Vagina (tissue), 2 donors: ENCODE results near the gene PRR5. TPM values are rescaled to one million over a fixed set of nuclear protein-coding genes. Genes with fewer than 3 reads are reported as not detected.

Experiments
- DNase-seq, 2 donors: peaks; one replicate each; pipeline ENCODE4 v3.0.0-alpha.2; 2017; ENCODE audit errors: extremely low spot score in 2 of 2
- H3K27ac ChIP-seq: fragments of 200-600 bp; sonication (generic); one replicate; pipeline ENCODE4 v1.5.1; 2019
- H3K27me3 ChIP-seq: fragments of 200-600 bp; sonication (generic); one replicate; pipeline ENCODE4 v1.5.1; 2019
- H3K36me3 ChIP-seq, 2 donors: fragments of 200-600 bp; sonication (generic); one replicate each; pipeline ENCODE4 v1.5.1; 2017 to 2019
- H3K4me1 ChIP-seq: fragments of 200-600 bp; sonication (generic); one replicate; pipeline ENCODE4 v1.5.1; 2019
- H3K4me3 ChIP-seq, 2 donors: fragments of 200-600 bp; sonication (generic); 1 replicate in 1 of 2; 2 replicates in 1 of 2; pipeline ENCODE4 v1.5.1; 2016 to 2019
- H3K9me3 ChIP-seq: fragments of 200-600 bp; sonication (generic); one replicate; pipeline ENCODE4 v1.5.1; 2019
- CTCF ChIP-seq, 3 experiments: fragments of 450-650 bp in 2 of 3; fragments of 200-600 bp in 1 of 3; sonication (generic) in 1 of 3; IDR thresholded peaks; one replicate each; pipeline ENCODE4 v1.5.1; 2017 to 2019; ENCODE audit warnings: antibody characterized with exemption in 3 of 3, mild to moderate bottlenecking in 2 of 3, moderate library complexity in 2 of 3
- POLR2A ChIP-seq, 2 donors: fragments of 450-650 bp; IDR thresholded peaks; one replicate each; pipeline ENCODE4 v1.6.1; 2017; ENCODE audit warnings: antibody characterized with exemption in 2 of 2, mild to moderate bottlenecking in 2 of 2, moderate library complexity in 2 of 2
- POLR2AphosphoS5 ChIP-seq, 2 donors: sonication (generic); formaldehyde crosslinking; IDR thresholded peaks; one replicate each; pipeline ENCODE4 v1.9.0; 2017; ENCODE audit warnings: antibody characterized with exemption in 2 of 2, mild to moderate bottlenecking in 2 of 2, low read depth in 1 of 2; ENCODE audit not compliant: insufficient read depth in 1 of 2
- intact Hi-C: fragments of 100-400 bp; cut with DNase I; formaldehyde crosslinking; loops from one replicate; pipeline ENCODE4 v1.15.1; 2023
- total RNA-seq: library from RNA; depleted of rRNA; stranded (reverse); fragments of >200 nt; gene quantifications from one replicate; pipeline ENCODE4 v1.2.3, GENCODE V29; 2016

Gene PRR5
- total RNA-seq, 1 donor from 2014 or later, result 36.8 TPM

DNA sequence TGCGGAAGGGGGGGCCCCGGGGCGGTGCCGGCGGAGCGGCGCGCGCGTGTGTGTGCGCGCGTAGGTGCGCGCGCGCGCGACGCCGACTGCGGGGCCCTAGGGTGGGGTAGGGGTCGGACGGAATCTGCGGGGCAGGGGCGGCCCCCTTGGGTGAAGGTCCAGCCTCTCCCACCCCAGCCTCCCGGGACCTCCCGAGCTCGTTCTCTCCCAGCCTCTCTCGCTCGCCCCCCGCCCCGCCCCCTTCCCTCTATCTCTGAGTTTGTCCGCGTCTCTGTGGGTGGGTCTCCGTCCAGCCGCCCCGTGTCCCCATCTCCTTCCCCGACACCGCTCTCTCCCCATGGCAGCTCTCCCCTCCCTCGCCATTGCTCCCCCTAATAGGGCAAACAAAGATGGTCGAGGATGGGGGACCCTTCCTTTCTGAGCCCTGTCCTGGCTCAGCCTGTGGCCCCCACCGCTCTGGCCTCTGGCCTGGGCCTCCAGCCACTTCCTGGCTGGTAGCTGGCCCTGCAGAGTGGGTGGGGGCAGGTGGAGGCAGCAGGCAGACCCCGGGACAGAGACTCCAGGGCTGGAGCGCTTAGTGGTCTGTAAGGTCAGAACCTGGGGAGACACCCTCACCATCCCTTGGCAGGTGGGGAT, 33.0 kb upstream of the PRR5 start:
- intact Hi-C loops, result no loop called here
- H3K9me3 ChIP-seq, result no peaks in the 10 kb centered on the region
- DNase-seq, result no peak
- H3K4me3 ChIP-seq, result peak overlapping the region; percentile 60 to 76
- H3K36me3 ChIP-seq, result no peaks in the 10 kb centered on the region
- peaks cover 38% of the 10 kb centered on the region for H3K4me1 ChIP-seq
- peak overlapping the region; percentile 86 for H3K27ac ChIP-seq
- H3K27me3 ChIP-seq, result no peaks in the 10 kb centered on the region
- no peak for TF ChIP-seq POLR2A (IDR thresholded peaks at IDR 0.05)
- no peak for TF ChIP-seq POLR2AphosphoS5 (IDR thresholded peaks at IDR 0.05; ENCODE audit: insufficient read depth in 1 of 2, low read depth in 1 of 2)
- no peak for TF ChIP-seq CTCF (IDR thresholded peaks at IDR 0.05)

GRCh38 chr22:44669561-44669976, 32.4 kb upstream of the PRR5 start:
- intact Hi-C loops, result no loop called here
- Histone ChIP-seq H3K36me3 (no peaks in the 10 kb centered on the region), H3K4me3 (peak overlapping the region; percentile 60 to 76), H3K27ac (no peak overlapping the region), H3K9me3 (no peaks in the 10 kb centered on the region), H3K4me1 (peaks cover 32% of the 10 kb centered on the region), H3K27me3 (no peaks in the 10 kb centered on the region)
- DNase-seq, result no peak
- TF ChIP-seq CTCF (IDR thresholded peaks at IDR 0.05), result no peak
- no peak for TF ChIP-seq POLR2A (IDR thresholded peaks at IDR 0.05)
- no peak for TF ChIP-seq POLR2AphosphoS5 (IDR thresholded peaks at IDR 0.05; ENCODE audit: insufficient read depth in 1 of 2, low read depth in 1 of 2)

- Histone ChIP-seq H3K9me3 (no peaks in the 10 kb centered on the region), H3K4me1 (peaks cover 24% of the 10 kb centered on the region), H3K4me3 (no peak overlapping the region), H3K27ac (no peak overlapping the region), H3K27me3 (no peaks in the 10 kb centered on the region), H3K36me3 (no peaks in the 10 kb centered on the region)
- intact Hi-C loops, result no loop called here
- no peak for DNase-seq
- no peak for TF ChIP-seq POLR2A (IDR thresholded peaks at IDR 0.05)
- TF ChIP-seq CTCF (IDR thresholded peaks at IDR 0.05), result no peak
- no peak for TF ChIP-seq POLR2AphosphoS5 (IDR thresholded peaks at IDR 0.05; ENCODE audit: insufficient read depth in 1 of 2, low read depth in 1 of 2)
These were observed 31.6 kb upstream of the PRR5 start for GRCh38 chr22:44670220-44670988.

DNA sequence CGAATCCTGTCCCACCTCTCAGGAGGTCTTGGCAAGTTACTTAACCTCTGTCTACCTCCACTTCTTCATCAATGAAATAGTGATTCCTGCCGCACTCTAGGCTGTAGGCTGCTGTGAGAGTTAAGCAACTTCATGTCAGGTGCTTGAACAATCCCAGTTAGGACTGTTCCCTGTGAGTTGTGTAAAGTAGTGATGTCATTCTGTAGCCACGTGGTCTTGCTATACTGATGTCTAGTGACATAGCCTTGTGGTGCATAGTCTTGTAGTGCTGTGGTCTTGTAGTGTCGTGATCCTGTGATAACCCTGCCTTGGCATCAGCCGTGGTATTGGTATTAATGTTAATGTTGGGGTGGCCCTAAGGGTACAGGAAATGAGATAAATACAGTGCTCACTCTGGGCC, 30.3 kb upstream of the PRR5 start:
- no peak for TF ChIP-seq CTCF (IDR thresholded peaks at IDR 0.05)
- peak in 1 of 2 donors; percentile 24 for TF ChIP-seq POLR2AphosphoS5 (IDR thresholded peaks at IDR 0.05; ENCODE audit: insufficient read depth in 1 of 2, low read depth in 1 of 2)
- no peaks in the 10 kb centered on the region for H3K36me3 ChIP-seq
- intact Hi-C loops, result no loop called here
- no peak for DNase-seq
- no peak overlapping the region for H3K4me3 ChIP-seq
- no peak overlapping the region for H3K27ac ChIP-seq
- H3K9me3 ChIP-seq, result no peaks in the 10 kb centered on the region
- H3K27me3 ChIP-seq, result no peaks in the 10 kb centered on the region
- peaks cover 24% of the 10 kb centered on the region for H3K4me1 ChIP-seq

DNA sequence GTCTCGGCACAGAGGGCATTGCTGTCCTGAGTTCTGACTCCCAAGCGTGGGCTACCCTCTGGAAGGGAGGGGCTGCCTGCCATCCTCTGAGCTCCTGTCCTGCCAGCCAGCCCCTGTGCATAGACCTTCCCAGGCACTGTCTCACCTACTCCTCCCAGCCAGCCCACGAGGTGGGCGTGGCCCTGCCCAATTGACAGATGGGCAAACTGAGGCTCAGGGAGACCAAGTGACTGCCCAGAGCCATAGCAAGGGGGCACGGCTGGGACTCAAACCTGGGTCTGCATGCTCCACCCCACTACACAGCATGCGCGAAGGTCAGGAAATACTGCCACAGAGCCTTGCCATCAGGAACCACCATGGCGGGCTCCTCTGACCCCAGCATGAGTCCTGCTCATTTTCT, 29.4 kb upstream of the PRR5 start:
- no peak for DNase-seq
- intact Hi-C loops, result no loop called here

More for the DNA sequence above, 29.4 kb upstream of the PRR5 start:
- Histone ChIP-seq H3K4me3 (no peak overlapping the region), H3K4me1 (peaks cover 23% of the 10 kb centered on the region), H3K9me3 (no peaks in the 10 kb centered on the region), H3K27me3 (no peaks in the 10 kb centered on the region), H3K27ac (no peak overlapping the region), H3K36me3 (no peaks in the 10 kb centered on the region)
- TF ChIP-seq POLR2AphosphoS5 (IDR thresholded peaks at IDR 0.05; ENCODE audit: insufficient read depth in 1 of 2, low read depth in 1 of 2) (no peak), POLR2A (IDR thresholded peaks at IDR 0.05) (no peak), CTCF (IDR thresholded peaks at IDR 0.05) (no peak)
